Esophagus muscularis mucosa (tissue), 4 donors: ENCODE data around the gene NOL3. TPM values are rescaled to one million over a fixed set of nuclear protein-coding genes. Genes with fewer than 3 reads are reported as not detected.

Source experiments
- DNase-seq: peaks from one replicate; pipeline ENCODE4 v3.0.0-alpha.2; 2017; ENCODE audit errors: extremely low spot score
- H3K27ac ChIP-seq, 4 donors: fragments of 200-600 bp; sonication (generic); replicated peaks in 1 of 4; 1 replicate in 3 of 4; 2 replicates in 1 of 4; pipeline ENCODE4 v1.5.1; 2016 to 2019; ENCODE audit warnings: mild to moderate bottlenecking in 1 of 4
- H3K27me3 ChIP-seq, 4 donors: fragments of 200-600 bp; sonication (generic); one replicate each; pipeline versions ENCODE4 v1.5.1 to v1.6.0; 2016 to 2019
- H3K36me3 ChIP-seq, 4 donors: fragments of 200-600 bp; sonication (generic); one replicate each; pipeline ENCODE4 v1.5.1; 2016 to 2019
- H3K4me1 ChIP-seq, 4 donors: fragments of 200-600 bp; sonication (generic); one replicate each; pipeline ENCODE4 v1.5.1; 2016 to 2019
- H3K4me3 ChIP-seq, 4 donors: fragments of 200-600 bp; sonication (generic); 1 replicate in 2 of 4; 2 replicates in 2 of 4; pipeline ENCODE4 v1.5.1; 2016 to 2019; ENCODE audit warnings: mild to moderate bottlenecking in 4 of 4, moderate library complexity in 1 of 4
- H3K9me3 ChIP-seq, 4 donors: fragments of 200-600 bp; sonication (generic); 1 replicate in 3 of 4; 2 replicates in 1 of 4; pipeline ENCODE4 v1.5.1; 2016 to 2019
- CTCF ChIP-seq, 3 experiments: fragments of 200-600 bp in 2 of 3; fragments of 450-650 bp in 1 of 3; sonication (generic) in 2 of 3; IDR thresholded peaks; one replicate each; pipeline ENCODE4 v1.5.1; 2017 to 2019; ENCODE audit warnings: antibody characterized with exemption in 3 of 3, mild to moderate bottlenecking in 2 of 3, moderate library complexity in 1 of 3
- EP300 ChIP-seq: sonication (generic); formaldehyde crosslinking; IDR thresholded peaks from one replicate; pipeline ENCODE4 v1.6.1; 2017; ENCODE audit warnings: antibody characterized with exemption
- POLR2A ChIP-seq: fragments of 450-650 bp; IDR thresholded peaks from one replicate; pipeline ENCODE4 v1.6.1; 2017; ENCODE audit warnings: antibody characterized with exemption, moderate library complexity, mild to moderate bottlenecking, low read depth
- POLR2AphosphoS5 ChIP-seq, 2 donors: sonication (generic); formaldehyde crosslinking; IDR thresholded peaks; one replicate each; pipeline ENCODE4 v1.6.1; 2017; ENCODE audit warnings: antibody characterized with exemption in 2 of 2
- WGBS: methylation state at CpG from one replicate; pipeline ENCODE4 v1.1.5; 2018; 5-methylcytosine and 5-hydroxymethylcytosine counted together
- intact Hi-C: fragments of 100-400 bp; cut with DNase I; formaldehyde crosslinking; loops from one replicate; pipeline ENCODE4 v1.15.1; 2023
- total RNA-seq, 4 donors: library from RNA; depleted of rRNA; stranded (reverse); fragments of >200 nt; gene quantifications; one replicate each; pipeline versions ENCODE4 v1.1.0 to v1.2.1, GENCODE V29; 2016

Gene NOL3
- total RNA-seq, 4 donors from 2014 or later: 40.6 to 58.2 (median 45.4) TPM

DNA sequence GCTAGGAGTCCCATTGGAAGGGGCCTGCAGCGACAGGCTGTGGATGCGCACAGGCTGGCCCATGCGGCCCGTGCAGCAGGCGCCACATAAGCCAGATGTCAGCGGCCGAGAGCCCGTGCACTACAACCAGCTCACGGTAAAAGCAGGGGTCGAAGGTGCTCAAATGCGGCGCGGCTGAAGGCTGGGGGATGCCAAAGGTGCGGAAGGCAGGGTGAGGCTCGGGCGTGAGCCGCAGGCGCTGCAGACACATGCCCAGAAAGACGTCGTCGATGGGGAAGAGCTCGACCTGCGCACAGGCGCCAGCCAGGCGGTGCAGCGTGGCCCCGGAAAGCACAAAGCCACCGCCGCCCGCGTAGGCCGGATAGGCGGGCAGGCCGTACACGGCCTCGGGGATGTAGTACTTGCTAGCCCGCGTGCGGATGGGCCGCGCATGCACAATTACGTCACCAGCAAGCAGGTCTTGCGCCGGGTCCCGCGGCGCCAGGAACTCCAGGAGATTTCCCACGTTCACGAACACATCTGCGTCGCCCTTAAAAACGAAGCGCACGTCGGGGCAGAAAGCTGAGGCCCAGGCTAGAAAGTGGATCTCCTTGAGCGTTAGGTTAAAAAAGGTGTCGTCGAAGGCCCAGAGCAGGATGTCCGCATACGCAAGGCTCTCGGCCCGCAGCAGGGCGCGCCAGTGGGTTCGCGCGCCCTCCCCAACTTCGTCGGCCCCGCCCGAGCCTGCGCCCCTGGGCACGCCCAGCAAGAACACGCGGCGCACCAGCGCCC, 20.9 kb upstream of the NOL3 start:
- H3K27ac ChIP-seq: peak overlapping the region; percentile 91 to 95 (median 94)
- H3K9me3 ChIP-seq: no peaks in the 10 kb centered on the region
- H3K4me1 ChIP-seq: peaks cover 7 to 34% (median 23%) of the 10 kb centered on the region in 4 donors
- 72% methylated on average over 75 of the region's 77 CpGs for WGBS
- TF ChIP-seq POLR2AphosphoS5 (IDR thresholded peaks at IDR 0.05) (no peak), CTCF (IDR thresholded peaks at IDR 0.05) (no peak), EP300 (no peak)
- DNase-seq: no peak
- H3K4me3 ChIP-seq: peak overlapping the region in 3 of 4 donors; percentile 71 to 83 (median 74)
- H3K27me3 ChIP-seq: no peaks in the 10 kb centered on the region
- intact Hi-C loops: no loop called here
- H3K36me3 ChIP-seq: peaks cover 26 to 55% (median 46%) of the 10 kb centered on the region in 4 donors

- Histone ChIP-seq H3K4me1 (peaks cover 14 to 42% (median 31%) of the 10 kb centered on the region in 4 donors), H3K36me3 (peaks cover 20 to 47% (median 38%) of the 10 kb centered on the region in 4 donors), H3K9me3 (no peaks in the 10 kb centered on the region), H3K27me3 (no peaks in the 10 kb centered on the region), H3K27ac (peak overlapping the region; percentile 91 to 95 (median 94)), H3K4me3 (peak overlapping the region; percentile 71 to 83 (median 76))
- no peak for DNase-seq
- TF ChIP-seq POLR2AphosphoS5 (IDR thresholded peaks at IDR 0.05): peak in 1 of 2 donors; percentile 20
- TF ChIP-seq CTCF (IDR thresholded peaks at IDR 0.05): peak in 2 of 3 experiments; percentile 4 to 8
- no peak for TF ChIP-seq EP300
- TF ChIP-seq POLR2A: no peak
- intact Hi-C loops: no loop called here
- 18% methylated on average over 20 of the region's 94 CpGs for WGBS
These were observed 20.1 kb upstream of the NOL3 start for GRCh38 chr16:67150047-67150832.

DNA sequence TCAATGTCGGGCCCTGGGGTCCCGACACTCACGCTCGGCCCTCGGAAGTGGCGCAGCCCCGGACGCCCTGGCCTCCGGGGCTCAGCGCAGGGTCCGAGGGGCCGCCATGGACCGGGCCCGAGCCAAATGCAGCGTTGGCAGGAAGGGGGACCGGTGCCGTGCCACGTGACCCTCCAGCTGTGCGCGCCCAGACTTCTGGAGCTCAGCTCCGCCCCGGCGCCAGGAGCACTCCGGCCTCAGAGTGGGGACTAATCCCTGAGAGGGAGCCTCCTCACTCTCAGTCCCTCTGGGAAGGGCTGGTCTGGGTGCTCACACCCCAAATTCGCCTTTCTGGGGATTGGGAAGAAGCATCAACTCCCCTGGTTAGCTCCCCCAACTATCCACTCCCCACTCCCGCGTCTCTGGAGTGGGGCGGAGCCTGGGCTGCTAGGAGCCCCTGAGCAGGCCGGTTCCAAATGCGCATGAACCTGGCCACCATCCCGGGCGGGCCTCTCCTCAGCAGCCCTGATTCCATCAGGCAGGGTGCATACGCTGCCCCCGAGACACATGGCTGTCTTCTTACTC, 19.4 kb upstream of the NOL3 start, which contains the start of gene B3GNT9:
Gene B3GNT9, minus strand, starts transcription at position 166 of the 564 bp plus-strand sequence. CDS start 513 bp downstream, outside the sequence.
- DNase-seq: no peak

GRCh38 chr16:67151431-67152097, 18.8 kb upstream of the NOL3 start:
- peaks cover 7 to 34% (median 25%) of the 10 kb centered on the region in 4 donors for H3K36me3 ChIP-seq
- H3K27ac ChIP-seq: peak overlapping the region; percentile 91 to 95 (median 94)
- H3K27me3 ChIP-seq: no peaks in the 10 kb centered on the region
- no peaks in the 10 kb centered on the region for H3K9me3 ChIP-seq
- intact Hi-C loops: no loop called here
- WGBS: 59% methylated on average over 8 of the region's 8 CpGs
- H3K4me1 ChIP-seq: peaks cover 20 to 50% (median 37%) of the 10 kb centered on the region in 4 donors
- no peak for DNase-seq
- TF ChIP-seq CTCF (IDR thresholded peaks at IDR 0.05) (no peak), POLR2AphosphoS5 (IDR thresholded peaks at IDR 0.05) (no peak), POLR2A (no peak), EP300 (no peak)
- peak overlapping the region; percentile 71 to 83 (median 76) for H3K4me3 ChIP-seq

More for the DNA sequence above, 19.4 kb upstream of the NOL3 start, which contains the start of gene B3GNT9:
- Histone ChIP-seq H3K27me3 (no peaks in the 10 kb centered on the region), H3K4me3 (peak within 1 kb of the TSS; percentile 71 to 83 (median 76)), H3K36me3 (peaks cover 14 to 40% (median 31%) of the 10 kb centered on the region in 4 donors), H3K4me1 (peaks cover 20 to 49% (median 37%) of the 10 kb centered on the region in 4 donors), H3K9me3 (no peaks in the 10 kb centered on the region), H3K27ac (peak within 1 kb of the TSS; percentile 91 to 95 (median 94))
- peak; percentile 63 to 70 for TF ChIP-seq POLR2AphosphoS5 (IDR thresholded peaks at IDR 0.05)
- TF ChIP-seq POLR2A: no peak
- WGBS: 0% methylated on average over 8 of the region's 34 CpGs
- intact Hi-C loops: no loop called here
